Ascending aorta (tissue), 2 donors: Measurements from ENCODE around the gene GRK1. TPM values are rescaled to one million over a fixed set of nuclear protein-coding genes. Genes with fewer than 3 reads are reported as not detected.
"Not testable (repeated sequence)": the region's sequence is repeated elsewhere in the genome, so short reads cannot be mapped to it uniquely, and the experiment has no call there.

ENCODE experiments used
- DNase-seq, 2 donors: peaks; one replicate each; pipeline ENCODE4 v3.0.0-alpha.2; 2019; ENCODE audit warnings: low spot score in 2 of 2
- H3K27ac ChIP-seq, 2 donors: fragments of 200-600 bp; sonication (generic); one replicate each; pipeline ENCODE4 v1.5.1; 2016 to 2017; ENCODE audit warnings: mild to moderate bottlenecking in 1 of 2
- H3K27me3 ChIP-seq: fragments of 200-600 bp; sonication (generic); one replicate; pipeline ENCODE4 v1.5.1; 2017
- H3K36me3 ChIP-seq, 2 donors: fragments of 200-600 bp; sonication (generic); one replicate each; pipeline ENCODE4 v1.5.1; 2016
- H3K4me1 ChIP-seq, 2 donors: fragments of 200-600 bp; sonication (generic); one replicate each; pipeline ENCODE4 v1.5.1; 2016 to 2017; ENCODE audit warnings: mild to moderate bottlenecking in 1 of 2
- H3K4me3 ChIP-seq, 2 donors: fragments of 200-600 bp; sonication (generic); one replicate each; pipeline ENCODE4 v1.5.1; 2016 to 2017; ENCODE audit warnings: mild to moderate bottlenecking in 1 of 2
- H3K9me3 ChIP-seq, 2 donors: fragments of 200-600 bp; sonication (generic); one replicate each; pipeline ENCODE4 v1.5.1; 2016
- CTCF ChIP-seq, 3 experiments: fragments of 200-600 bp in 2 of 3; fragments of 450-650 bp in 1 of 3; sonication (generic) in 2 of 3; IDR thresholded peaks; one replicate each; pipeline ENCODE4 v1.5.1; 2016 to 2019; ENCODE audit warnings: antibody characterized with exemption in 3 of 3, mild to moderate bottlenecking in 1 of 3, moderate library complexity in 1 of 3
- intact Hi-C: fragments of 100-400 bp; cut with DNase I; formaldehyde crosslinking; loops from one replicate; pipeline ENCODE4 v1.15.1; 2023
- total RNA-seq: library from RNA; depleted of rRNA; stranded (reverse); fragments of >200 nt; gene quantifications from one replicate; pipeline ENCODE4 v1.1.0, GENCODE V29; 2016

Gene GRK1
- total RNA-seq, 1 donor from 2014 or later = not detected

GRCh38 chr13:113621498-113621897 is 45.5 kb upstream of the GRK1 start:
- not testable (repeated sequence) for H3K36me3 ChIP-seq

GRCh38 chr13:113621986-113622550 is 45.0 kb upstream of the GRK1 start:
- H3K27me3 ChIP-seq, intact Hi-C loops, DNase-seq, H3K36me3 ChIP-seq, H3K9me3 ChIP-seq, H3K27ac ChIP-seq, H3K4me1 ChIP-seq, H3K4me3 ChIP-seq: not testable (repeated sequence)

More at GRCh38 chr13:113621498-113621897, 45.5 kb upstream of the GRK1 start:
- H3K9me3 ChIP-seq, H3K4me1 ChIP-seq, H3K27me3 ChIP-seq, DNase-seq, H3K4me3 ChIP-seq, H3K27ac ChIP-seq, intact Hi-C loops: not testable (repeated sequence)
- TF ChIP-seq CTCF (IDR thresholded peaks at IDR 0.05) = peak in 2 of 3 experiments; percentile 22 to 45

DNA sequence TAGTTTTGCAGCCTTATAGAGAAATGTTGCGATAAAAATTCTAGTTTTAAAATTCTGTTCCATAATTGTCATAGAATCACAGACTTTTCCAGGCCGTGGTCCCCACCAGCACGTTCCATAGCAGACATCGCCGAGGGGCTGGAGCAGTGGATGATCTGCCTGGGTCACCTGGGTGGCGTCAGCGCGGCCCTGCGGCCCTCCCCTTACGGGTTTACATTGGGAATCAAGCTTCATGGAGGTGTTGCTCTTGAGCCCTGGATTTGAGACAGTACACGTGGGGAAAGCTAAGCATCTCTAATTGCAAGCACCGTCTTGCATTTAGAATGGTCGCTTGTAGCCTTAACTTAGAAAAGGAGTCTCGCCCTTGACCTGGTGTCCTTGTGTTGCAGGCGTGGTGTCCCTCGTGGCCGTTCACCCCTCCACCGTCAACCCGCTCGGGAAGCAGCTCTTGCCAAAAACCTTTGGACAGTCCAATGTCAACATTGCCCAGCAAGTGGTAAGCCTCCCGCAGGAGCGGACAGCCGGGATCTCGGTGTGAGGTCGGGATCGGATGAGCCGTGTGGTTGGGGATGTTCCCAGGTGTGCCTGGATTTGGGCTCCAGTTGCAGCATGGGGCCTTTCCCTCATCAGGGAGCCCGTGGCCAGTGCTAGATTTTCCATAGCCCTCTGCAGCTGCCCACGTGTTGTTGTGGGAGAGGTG is 44.1 kb upstream of the GRK1 start:
- peaks cover 0 to 3% of the 10 kb centered on the region in 2 donors for H3K4me1 ChIP-seq
- no peak for TF ChIP-seq CTCF (IDR thresholded peaks at IDR 0.05)
- no peak overlapping the region for H3K4me3 ChIP-seq
- no peak for DNase-seq
- no peaks in the 10 kb centered on the region for H3K27me3 ChIP-seq
- H3K9me3 ChIP-seq = no peaks in the 10 kb centered on the region
- peaks cover 0 to 3% of the 10 kb centered on the region in 2 donors for H3K36me3 ChIP-seq
- intact Hi-C loops = no loop called here
- H3K27ac ChIP-seq = no peak overlapping the region

DNA sequence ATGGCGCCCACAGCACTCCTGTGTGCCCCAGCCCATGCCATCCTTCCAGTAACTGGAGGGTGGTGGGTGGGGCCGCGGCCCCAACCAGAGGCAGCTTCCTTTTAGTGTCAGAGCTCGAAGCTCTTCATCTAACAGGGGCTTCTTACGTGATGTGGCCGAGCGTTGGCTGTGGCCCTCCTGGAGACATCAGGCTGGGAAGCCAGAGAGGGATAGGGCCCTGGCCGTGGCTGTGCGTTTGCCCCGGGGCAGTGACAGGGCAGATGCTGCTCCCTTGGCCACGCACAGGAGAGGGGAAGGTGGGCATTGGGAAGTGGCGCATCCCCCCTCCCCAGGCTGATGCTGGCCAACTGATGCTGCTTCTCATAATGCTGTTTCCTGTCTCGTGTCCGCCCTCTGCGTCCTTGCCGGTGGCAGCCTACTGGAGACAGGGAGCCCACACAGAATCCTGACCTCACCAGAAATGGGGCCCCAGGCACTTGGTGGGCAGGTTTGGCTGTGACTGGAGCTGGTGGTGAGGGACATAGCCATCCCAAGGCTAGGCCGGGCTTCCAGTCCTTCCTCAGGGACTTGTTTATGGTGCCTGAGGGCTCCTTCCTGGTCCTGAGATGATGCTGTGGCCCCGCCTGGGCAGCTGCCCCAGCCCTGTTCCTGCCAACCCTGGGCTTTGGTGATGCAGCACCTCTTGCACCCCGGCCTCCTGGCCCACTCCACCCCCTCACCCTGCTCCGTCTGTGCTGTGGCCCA is 43.4 kb upstream of the GRK1 start:
- H3K4me3 ChIP-seq = no peak overlapping the region
- no peaks in the 10 kb centered on the region for H3K27me3 ChIP-seq
- peaks cover 0 to 3% of the 10 kb centered on the region in 2 donors for H3K36me3 ChIP-seq
- H3K9me3 ChIP-seq = no peaks in the 10 kb centered on the region
- DNase-seq = no peak
- TF ChIP-seq CTCF (IDR thresholded peaks at IDR 0.05) = no peak
- peaks cover 0 to 3% of the 10 kb centered on the region in 2 donors for H3K4me1 ChIP-seq
- no peak overlapping the region for H3K27ac ChIP-seq
- intact Hi-C loops = no loop called here

- DNase-seq = no peak
- H3K27ac ChIP-seq = no peak overlapping the region
Measured at GRCh38 chr13:113624235-113624587, 42.8 kb upstream of the GRK1 start.

GRCh38 chr13:113624640-113625304 is 42.2 kb upstream of the GRK1 start:
- H3K27ac ChIP-seq, H3K27me3 ChIP-seq, H3K36me3 ChIP-seq, H3K4me3 ChIP-seq, H3K9me3 ChIP-seq, intact Hi-C loops, DNase-seq, H3K4me1 ChIP-seq: not testable (repeated sequence)

More at GRCh38 chr13:113624235-113624587, 42.8 kb upstream of the GRK1 start:
- H3K4me1 ChIP-seq = peaks cover 0 to 3% of the 10 kb centered on the region in 2 donors
- TF ChIP-seq CTCF (IDR thresholded peaks at IDR 0.05) = no peak
- intact Hi-C loops = no loop called here
- no peak overlapping the region for H3K4me3 ChIP-seq
- no peaks in the 10 kb centered on the region for H3K27me3 ChIP-seq
- H3K9me3 ChIP-seq = no peaks in the 10 kb centered on the region
- peaks cover 0 to 3% of the 10 kb centered on the region in 2 donors for H3K36me3 ChIP-seq
